ENCODE data around the gene ZDHHC1.

The ZDHHC1 gene

DNA sequence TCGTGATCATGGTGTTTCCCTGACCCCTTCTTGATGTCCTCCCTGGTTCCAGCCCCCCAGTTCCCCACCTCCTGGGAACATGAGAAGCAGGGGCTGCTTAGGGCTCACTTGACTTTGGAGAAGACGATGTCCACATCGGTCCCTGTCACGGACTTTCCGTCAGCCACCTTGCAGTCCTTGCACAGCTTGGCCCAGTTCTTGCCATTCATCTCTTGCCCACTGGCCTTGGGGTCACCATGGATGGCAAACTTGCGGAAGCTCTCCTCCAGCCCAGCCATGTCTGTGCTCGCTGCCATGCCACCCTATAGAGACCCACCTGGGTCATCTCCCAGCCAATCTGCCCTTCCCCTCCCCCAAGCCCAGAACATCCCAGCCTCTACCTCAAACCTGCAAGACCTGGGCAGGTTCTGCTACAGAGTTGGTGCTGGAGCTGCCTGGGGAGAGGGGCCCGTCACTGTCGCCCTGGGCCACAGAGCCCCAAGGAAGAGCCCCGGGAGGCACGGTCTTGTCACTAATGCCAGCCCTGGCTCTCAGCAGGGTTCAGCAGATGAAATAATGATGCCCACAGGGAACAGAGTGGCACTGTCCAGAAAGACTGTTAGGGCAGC lies 25.4 kb downstream of the ZDHHC1 start:
- H3K4me3 ChIP-seq (ENCODE audit: low read depth, low read length) = no peak overlapping the region
- DNase-seq (ENCODE audit: low read depth) = no peak
- no peak for TF ChIP-seq CTCF (IDR thresholded peaks at IDR 0.05; ENCODE audit: control insufficient read depth, extremely low read depth, insufficient read depth)

DNA sequence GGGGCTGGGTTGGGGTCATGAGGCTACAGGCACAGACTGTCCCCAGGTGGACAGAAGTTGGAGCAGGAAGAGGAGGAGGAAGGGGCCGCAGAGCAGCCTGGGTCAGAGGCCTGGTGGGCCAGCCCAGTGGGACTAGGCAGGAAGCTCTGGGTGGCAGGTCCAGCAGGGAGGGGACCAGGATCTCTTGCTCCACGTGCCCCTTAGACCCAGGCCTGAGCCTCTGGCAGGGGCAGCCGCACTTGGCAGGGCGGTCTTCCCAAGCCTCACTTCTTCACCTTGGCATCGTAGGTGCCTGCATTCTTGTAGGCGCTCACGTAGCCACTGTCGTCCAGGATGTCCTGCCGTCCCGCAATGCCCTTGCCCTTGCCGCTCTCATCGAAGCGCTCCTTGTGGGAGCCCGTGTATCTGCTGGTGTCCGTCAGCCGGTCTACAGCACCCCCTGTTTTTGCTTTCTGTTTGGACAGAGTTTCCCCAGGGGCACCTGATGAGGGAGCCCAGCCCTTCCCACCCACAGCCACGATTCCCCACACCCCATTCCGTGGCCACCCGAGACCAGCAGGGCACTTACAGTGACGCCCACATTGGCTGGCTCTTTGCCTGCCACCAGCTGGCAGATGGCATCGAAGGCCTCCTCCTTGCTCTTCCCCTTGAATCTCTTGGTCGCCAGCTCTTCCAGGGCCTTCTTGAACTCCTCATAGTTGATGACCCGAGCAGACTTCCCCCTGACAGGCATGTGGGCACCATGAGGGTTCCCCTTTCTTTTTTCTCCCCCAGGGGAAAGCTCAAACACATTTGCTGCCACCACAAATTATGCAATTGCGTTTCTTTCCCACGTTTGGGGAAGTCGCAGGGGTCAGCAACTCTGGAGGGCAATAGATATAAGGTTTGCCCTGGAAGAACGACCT lies 26.1 kb downstream of the ZDHHC1 start:
- DNase-seq (ENCODE audit: low read depth) = no peak
- TF ChIP-seq CTCF (IDR thresholded peaks at IDR 0.05; ENCODE audit: control insufficient read depth, extremely low read depth, insufficient read depth) = no peak
- H3K4me3 ChIP-seq (ENCODE audit: low read depth, low read length) = no peak overlapping the region

DNA sequence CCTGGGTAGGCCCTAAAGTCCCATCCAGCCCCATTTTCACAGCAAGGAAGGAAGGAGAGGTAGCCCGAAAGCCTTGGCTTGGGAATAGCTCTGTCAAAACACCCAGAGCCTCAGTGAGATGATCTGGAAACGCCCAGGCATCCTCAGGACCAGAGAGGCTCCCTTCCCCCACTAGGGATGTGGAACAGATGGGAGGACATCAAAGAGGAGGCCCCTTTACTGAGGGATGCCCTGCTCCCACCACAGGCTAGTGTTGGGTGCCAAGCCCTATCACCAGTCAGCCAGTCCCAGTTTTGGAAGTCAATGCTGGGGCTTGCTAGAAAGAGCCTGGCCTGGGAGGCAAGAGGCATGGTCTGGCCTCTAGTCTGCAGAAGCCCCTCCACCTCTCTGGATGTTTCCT lies 27.7 kb downstream of the ZDHHC1 start:
- H3K4me3 ChIP-seq (ENCODE audit: low read depth, low read length) = no peak overlapping the region
- TF ChIP-seq CTCF (IDR thresholded peaks at IDR 0.05; ENCODE audit: control insufficient read depth, extremely low read depth, insufficient read depth) = no peak
- DNase-seq (ENCODE audit: low read depth) = no peak

DNA sequence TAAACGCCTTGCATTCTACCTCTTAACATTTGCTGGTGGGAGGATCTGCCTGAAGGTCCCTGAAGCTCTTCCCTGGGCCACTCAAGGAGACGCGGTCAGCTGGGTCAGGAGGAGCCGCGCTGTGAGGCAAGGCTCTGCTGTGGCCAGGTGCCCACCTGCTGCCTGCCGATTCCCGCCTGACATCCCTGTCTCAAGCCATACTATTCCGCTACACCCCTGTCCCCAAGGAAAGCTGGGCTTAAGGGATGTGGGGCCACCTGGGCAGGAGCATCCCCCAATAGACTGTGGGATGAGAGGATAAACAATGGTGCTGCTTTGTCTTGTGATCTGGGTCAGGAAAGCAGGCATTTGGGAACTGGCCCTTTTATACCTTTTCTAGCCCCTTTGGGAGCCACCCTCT lies 28.1 kb downstream of the ZDHHC1 start:
- DNase-seq (ENCODE audit: low read depth) = no peak
- TF ChIP-seq CTCF (IDR thresholded peaks at IDR 0.05; ENCODE audit: control insufficient read depth, extremely low read depth, insufficient read depth) = no peak
- H3K4me3 ChIP-seq (ENCODE audit: low read depth, low read length) = no peak overlapping the region

- no peak overlapping the region for H3K4me3 ChIP-seq (ENCODE audit: low read depth, low read length)
- no peak for DNase-seq (ENCODE audit: low read depth)
- TF ChIP-seq CTCF (IDR thresholded peaks at IDR 0.05; ENCODE audit: control insufficient read depth, extremely low read depth, insufficient read depth) = no peak
Observed at GRCh38 chr16:67387479-67388079, 28.7 kb downstream of the ZDHHC1 start.

DNA sequence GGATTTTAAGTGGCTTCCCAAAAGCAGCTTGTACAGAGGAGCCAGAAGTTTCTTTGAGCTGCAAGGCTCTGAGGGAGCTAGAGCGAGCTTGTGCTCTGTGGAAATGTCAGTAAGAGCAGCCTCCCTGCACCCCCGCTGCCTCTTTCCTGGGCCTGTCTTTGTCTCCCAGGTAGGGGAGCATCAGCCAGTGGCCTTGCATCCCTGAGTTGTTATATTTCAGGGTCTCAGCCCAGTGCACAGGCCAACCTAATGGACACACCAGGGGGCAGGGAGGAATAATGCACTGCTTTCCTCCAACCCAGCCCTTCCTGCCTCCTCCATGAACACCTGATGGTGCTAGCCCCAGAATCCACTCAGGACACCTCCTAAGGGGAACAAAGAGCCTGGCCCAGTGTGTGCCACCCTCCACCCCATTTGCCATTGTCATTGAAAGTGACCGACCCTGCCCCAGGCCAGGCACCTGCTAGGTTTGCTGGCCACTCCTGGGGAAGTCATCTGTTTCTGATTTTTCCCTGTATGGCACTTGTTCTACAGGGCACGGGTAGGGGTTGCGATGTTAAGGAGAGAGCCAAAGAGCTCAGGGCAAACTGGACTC lies 29.3 kb downstream of the ZDHHC1 start:
- H3K4me3 ChIP-seq (ENCODE audit: low read depth, low read length) = no peak overlapping the region

More for the DNA sequence above, 29.3 kb downstream of the ZDHHC1 start:
- no peak for TF ChIP-seq CTCF (IDR thresholded peaks at IDR 0.05; ENCODE audit: control insufficient read depth, extremely low read depth, insufficient read depth)
- no peak for DNase-seq (ENCODE audit: low read depth)

Data from LNCaP clone FGC (cell line).